HG03039 (cell line): ENCODE results near the gene SYNGR4.

Experiments used
- ATAC-seq: cut with Tn5 transposase; IDR thresholded peaks from one replicate; pipeline ENCODE4 v1.9.1; 2021; ENCODE audit warnings: mild to moderate bottlenecking, moderate library complexity; ENCODE audit not compliant: unreplicated experiment

Gene SYNGR4

GRCh38 chr19:48341515-48342413 lies 22.4 kb upstream of the SYNGR4 start:
- no peak for ATAC-seq

- ATAC-seq = no peak
Measured at GRCh38 chr19:48342414-48342738, 21.8 kb upstream of the SYNGR4 start.

GRCh38 chr19:48342841-48343540 lies 21.2 kb upstream of the SYNGR4 start:
- ATAC-seq = no peak

GRCh38 chr19:48344892-48345291 lies 19.3 kb upstream of the SYNGR4 start:
- no peak for ATAC-seq

- ATAC-seq = no peak
Measured at GRCh38 chr19:48346191-48346590, 18.0 kb upstream of the SYNGR4 start.

- ATAC-seq = no peak
Measured at GRCh38 chr19:48348045-48348444, 16.1 kb upstream of the SYNGR4 start.

- no peak for ATAC-seq
Measured at GRCh38 chr19:48348737-48349136, 15.4 kb upstream of the SYNGR4 start.

- ATAC-seq = no peak
Measured at GRCh38 chr19:48350856-48351255, 13.3 kb upstream of the SYNGR4 start.

- no peak for ATAC-seq
Measured at GRCh38 chr19:48351341-48351752, 12.8 kb upstream of the SYNGR4 start.

GRCh38 chr19:48353677-48354076 lies 10.5 kb upstream of the SYNGR4 start:
- no peak for ATAC-seq

GRCh38 chr19:48354332-48354992 lies 9.7 kb upstream of the SYNGR4 start:
- no peak for ATAC-seq

GRCh38 chr19:48355365-48355954 lies 8.7 kb upstream of the SYNGR4 start:
- ATAC-seq = no peak

GRCh38 chr19:48359123-48359522 lies 5.0 kb upstream of the SYNGR4 start:
- ATAC-seq = no peak

GRCh38 chr19:48361912-48362311 lies 2.3 kb upstream of the SYNGR4 start:
- ATAC-seq = no peak

GRCh38 chr19:48362716-48363499 lies 1.3 kb upstream of the SYNGR4 start:
- peak; percentile 41 for ATAC-seq

GRCh38 chr19:48363500-48363809 lies 712 bp upstream of the SYNGR4 start:
- peak; percentile 6 for ATAC-seq

- no peak for ATAC-seq
Measured at GRCh38 chr19:48364598-48365348, 606 bp downstream of the SYNGR4 start.

- ATAC-seq = no peak
Measured at GRCh38 chr19:48365602-48366001, 1.4 kb downstream of the SYNGR4 start.

GRCh38 chr19:48367855-48368254 lies 3.7 kb downstream of the SYNGR4 start:
- ATAC-seq = no peak

- no peak for ATAC-seq
Measured at GRCh38 chr19:48368936-48369335, 4.8 kb downstream of the SYNGR4 start.
